ENCODE results near the gene ETNK1.

ETNK1 gene

DNA sequence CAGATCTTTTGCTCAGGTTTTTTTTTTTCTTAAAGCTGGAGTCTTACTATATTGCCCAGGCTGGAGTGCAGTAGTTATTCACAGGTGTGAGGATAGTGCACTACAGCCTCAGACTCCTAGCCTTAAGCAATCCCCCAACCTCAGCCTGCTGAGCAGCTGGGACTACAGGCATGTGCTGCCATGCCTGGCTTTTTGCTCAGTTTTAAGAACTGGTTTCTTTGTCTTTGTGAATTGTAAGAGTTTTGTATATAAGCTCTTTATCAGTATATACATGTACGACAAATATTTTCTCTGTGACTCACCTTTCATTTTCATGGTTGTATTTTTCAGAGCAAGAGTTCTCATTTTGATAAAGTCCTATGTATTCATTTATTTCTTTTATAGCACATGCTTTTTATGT is 47.3 kb upstream of the ETNK1 start:
- TF ChIP-seq ESRRG (CRISPR knock-in tag; IDR thresholded peaks at IDR 0.05) (no peak), OSR1 (CRISPR knock-in tag; IDR thresholded peaks at IDR 0.05) (no peak), ZFP30 (CRISPR knock-in tag; IDR thresholded peaks at IDR 0.05) (no peak), TCF4 (CRISPR knock-in tag; IDR thresholded peaks at IDR 0.05; ENCODE audit: borderline replicate concordance) (no peak), ZNF565 (CRISPR knock-in tag; conservative IDR thresholded peaks at IDR 0.05; ENCODE audit: low read depth) (no peak), RARB (CRISPR knock-in tag; IDR thresholded peaks at IDR 0.05) (no peak), ARNTL (CRISPR knock-in tag; IDR thresholded peaks at IDR 0.05; ENCODE audit: borderline replicate concordance, low read depth) (no peak), TSHZ2 (CRISPR knock-in tag; IDR thresholded peaks at IDR 0.05) (no peak), CSDC2 (CRISPR knock-in tag; IDR thresholded peaks at IDR 0.05) (no peak), PPARA (CRISPR knock-in tag; IDR thresholded peaks at IDR 0.05; ENCODE audit: borderline replicate concordance) (no peak), CSRNP3 (CRISPR knock-in tag; IDR thresholded peaks at IDR 0.05) (no peak)
- no peak for ATAC-seq

- no peak for ATAC-seq
- TF ChIP-seq, protein P1, sequence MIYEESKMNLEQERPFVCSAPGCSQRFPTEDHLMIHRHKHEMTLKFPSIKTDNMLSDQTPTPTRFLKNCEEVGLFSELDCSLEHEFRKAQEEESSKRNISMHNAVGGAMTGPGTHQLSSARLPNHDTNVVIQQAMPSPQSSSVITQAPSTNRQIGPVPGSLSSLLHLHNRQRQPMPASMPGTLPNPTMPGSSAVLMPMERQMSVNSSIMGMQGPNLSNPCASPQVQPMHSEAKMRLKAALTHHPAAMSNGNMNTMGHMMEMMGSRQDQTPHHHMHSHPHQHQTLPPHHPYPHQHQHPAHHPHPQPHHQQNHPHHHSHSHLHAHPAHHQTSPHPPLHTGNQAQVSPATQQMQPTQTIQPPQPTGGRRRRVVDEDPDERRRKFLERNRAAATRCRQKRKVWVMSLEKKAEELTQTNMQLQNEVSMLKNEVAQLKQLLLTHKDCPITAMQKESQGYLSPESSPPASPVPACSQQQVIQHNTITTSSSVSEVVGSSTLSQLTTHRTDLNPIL (CRISPR knock-in tag; IDR thresholded peaks at IDR 0.05; ENCODE audit: low read depth), result no peak
- TF ChIP-seq SNAI2 (CRISPR knock-in tag; IDR thresholded peaks at IDR 0.05) (no peak), POU6F1 (CRISPR knock-in tag; IDR thresholded peaks at IDR 0.05; ENCODE audit: borderline replicate concordance, low read depth) (no peak), GLIS3 (CRISPR knock-in tag; IDR thresholded peaks at IDR 0.05) (no peak), PPARA (CRISPR knock-in tag; IDR thresholded peaks at IDR 0.05; ENCODE audit: borderline replicate concordance) (no peak), RARB (CRISPR knock-in tag; IDR thresholded peaks at IDR 0.05) (no peak), ZC3H10 (CRISPR knock-in tag; IDR thresholded peaks at IDR 0.05) (no peak), ZFP30 (CRISPR knock-in tag; IDR thresholded peaks at IDR 0.05) (no peak), ZNF8 (CRISPR knock-in tag; IDR thresholded peaks at IDR 0.05) (no peak), OSR1 (CRISPR knock-in tag; IDR thresholded peaks at IDR 0.05) (no peak), ZFP3 (CRISPR knock-in tag; IDR thresholded peaks at IDR 0.05) (no peak)
- TF ChIP-seq, protein P2, sequence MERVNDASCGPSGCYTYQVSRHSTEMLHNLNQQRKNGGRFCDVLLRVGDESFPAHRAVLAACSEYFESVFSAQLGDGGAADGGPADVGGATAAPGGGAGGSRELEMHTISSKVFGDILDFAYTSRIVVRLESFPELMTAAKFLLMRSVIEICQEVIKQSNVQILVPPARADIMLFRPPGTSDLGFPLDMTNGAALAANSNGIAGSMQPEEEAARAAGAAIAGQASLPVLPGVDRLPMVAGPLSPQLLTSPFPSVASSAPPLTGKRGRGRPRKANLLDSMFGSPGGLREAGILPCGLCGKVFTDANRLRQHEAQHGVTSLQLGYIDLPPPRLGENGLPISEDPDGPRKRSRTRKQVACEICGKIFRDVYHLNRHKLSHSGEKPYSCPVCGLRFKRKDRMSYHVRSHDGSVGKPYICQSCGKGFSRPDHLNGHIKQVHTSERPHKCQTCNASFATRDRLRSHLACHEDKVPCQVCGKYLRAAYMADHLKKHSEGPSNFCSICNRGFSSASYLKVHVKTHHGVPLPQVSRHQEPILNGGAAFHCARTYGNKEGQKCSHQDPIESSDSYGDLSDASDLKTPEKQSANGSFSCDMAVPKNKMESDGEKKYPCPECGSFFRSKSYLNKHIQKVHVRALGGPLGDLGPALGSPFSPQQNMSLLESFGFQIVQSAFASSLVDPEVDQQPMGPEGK (CRISPR knock-in tag; IDR thresholded peaks at IDR 0.05; ENCODE audit: borderline replicate concordance), result no peak
These were observed 46.6 kb upstream of the ETNK1 start for GRCh38 chr12:22578328-22578727.

DNA sequence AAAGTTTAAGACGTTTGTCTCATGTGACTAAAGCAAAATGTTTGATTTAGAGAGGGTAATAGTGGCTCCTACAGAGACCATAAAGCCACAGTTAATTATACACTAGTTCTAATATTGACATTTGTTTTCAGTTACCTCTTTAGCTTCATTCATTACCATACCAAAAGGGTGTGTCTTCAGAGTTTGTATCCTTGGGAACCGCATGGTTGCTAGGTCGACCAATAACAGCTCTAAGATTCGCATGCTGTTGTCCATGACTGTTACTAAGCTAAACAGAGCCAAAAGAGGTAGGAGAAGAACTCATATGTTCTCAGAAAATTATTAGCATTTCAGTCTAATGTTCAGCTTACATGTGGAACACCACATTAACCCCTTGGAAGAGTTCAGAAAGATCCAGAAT is 36.2 kb upstream of the ETNK1 start:
- ATAC-seq, result no peak

More for the DNA sequence above, 36.2 kb upstream of the ETNK1 start:
- TF ChIP-seq SNAI2 (CRISPR knock-in tag; IDR thresholded peaks at IDR 0.05), result no peak
- TF ChIP-seq RARB (CRISPR knock-in tag; IDR thresholded peaks at IDR 0.05), result no peak
- no peak for TF ChIP-seq OSR1 (CRISPR knock-in tag; IDR thresholded peaks at IDR 0.05)
- TF ChIP-seq, protein P1 (CRISPR knock-in tag; IDR thresholded peaks at IDR 0.05; ENCODE audit: low read depth), result no peak
- no peak for TF ChIP-seq ZNF8 (CRISPR knock-in tag; IDR thresholded peaks at IDR 0.05)
- TF ChIP-seq CSDC2 (CRISPR knock-in tag; IDR thresholded peaks at IDR 0.05), result no peak
- TF ChIP-seq GLIS3 (CRISPR knock-in tag; IDR thresholded peaks at IDR 0.05), result no peak
- TF ChIP-seq ZNF70 (CRISPR knock-in tag; IDR thresholded peaks at IDR 0.05), result no peak
- no peak for TF ChIP-seq ZFP3 (CRISPR knock-in tag; IDR thresholded peaks at IDR 0.05)
- TF ChIP-seq, protein P2 (CRISPR knock-in tag; IDR thresholded peaks at IDR 0.05; ENCODE audit: borderline replicate concordance), result no peak
- no peak for TF ChIP-seq ISL1 (CRISPR knock-in tag; IDR thresholded peaks at IDR 0.05)
- TF ChIP-seq POU6F1 (CRISPR knock-in tag; IDR thresholded peaks at IDR 0.05; ENCODE audit: borderline replicate concordance, low read depth), result no peak
